Stimulated activated CD8-positive, alpha-beta memory T cell treated with anti-CD3 and anti-CD28 coated beads, Interleukin-2, amount 100 ng/mL, for 1 hour (primary cell): ENCODE results near the gene ARHGAP24.
"Not testable (repeated sequence)": the region's sequence is repeated elsewhere in the genome, so short reads cannot be mapped to it uniquely, and the experiment has no call there.

Experiments
- DNase-seq, 2 donors: peaks; one replicate each; pipeline ENCODE4 v3.0.0-alpha.2; 2020; ENCODE audit warnings: low read depth in 2 of 2

Gene ARHGAP24

DNA sequence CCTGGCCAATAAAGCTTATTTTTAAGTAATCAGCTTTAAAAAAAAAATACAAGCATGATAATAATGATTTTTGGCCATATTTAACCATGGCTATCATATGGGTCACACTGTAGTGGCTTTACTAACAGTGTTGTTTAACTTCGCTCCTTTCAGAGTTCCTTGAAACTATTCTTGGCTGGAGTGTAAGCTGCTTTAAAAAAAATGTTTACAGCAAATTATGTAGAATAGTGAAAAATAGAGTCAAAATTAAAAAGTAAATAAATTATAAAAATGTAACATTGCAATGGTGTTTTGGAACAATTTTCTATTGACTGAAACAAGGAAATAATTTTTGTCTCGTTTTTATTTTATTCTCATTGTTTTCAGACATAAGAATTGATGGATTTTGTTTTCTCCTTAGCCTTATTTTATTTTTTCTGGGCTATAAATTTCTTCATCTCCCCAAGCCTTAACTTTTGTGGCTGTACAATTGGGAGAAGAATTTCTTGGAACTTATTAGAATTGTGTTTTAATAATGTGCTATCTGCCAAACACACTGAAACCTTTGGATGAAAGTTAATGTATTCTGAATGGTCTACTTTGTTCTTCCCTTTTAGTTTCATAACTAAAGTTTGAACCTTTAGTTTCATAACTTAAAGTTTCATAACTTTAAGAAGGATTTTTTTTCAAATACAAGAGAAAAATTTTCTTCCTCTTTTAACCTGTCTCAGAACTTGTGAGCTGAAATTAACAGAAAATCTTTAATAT, 182.0 kb downstream of the ARHGAP24 start:
- no peak for DNase-seq

GRCh38 chr4:85658766-85659439, 184.0 kb downstream of the ARHGAP24 start:
- no peak for DNase-seq

DNA sequence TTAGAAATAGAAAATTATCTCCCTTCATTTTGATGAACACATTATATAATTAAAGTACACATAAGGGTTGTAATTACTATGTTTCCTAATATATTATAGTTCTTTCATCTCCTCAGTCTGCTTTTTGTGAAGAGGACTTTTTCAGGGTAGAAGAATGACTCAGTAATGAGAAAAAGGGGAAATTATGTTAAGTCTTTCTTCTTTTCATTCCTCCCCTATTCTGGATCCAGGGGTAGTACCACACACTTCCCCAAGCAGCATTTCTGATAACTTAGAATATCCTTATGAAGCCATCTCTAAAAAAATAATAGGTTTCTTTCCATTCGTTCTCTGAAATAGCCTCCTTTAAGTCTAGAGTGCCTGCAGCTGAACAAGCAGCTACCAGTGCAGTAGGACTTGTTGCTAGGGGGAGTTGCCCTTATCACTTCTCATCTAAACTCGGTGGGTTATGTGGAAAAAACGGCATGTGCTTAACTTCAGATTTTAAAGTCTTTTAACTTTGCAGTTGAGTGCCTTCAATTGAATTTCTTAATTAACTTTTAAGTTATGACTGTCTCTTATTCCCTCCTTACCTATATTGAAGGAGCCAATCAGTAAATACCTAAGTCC, 184.8 kb downstream of the ARHGAP24 start:
- DNase-seq, result no peak

DNA sequence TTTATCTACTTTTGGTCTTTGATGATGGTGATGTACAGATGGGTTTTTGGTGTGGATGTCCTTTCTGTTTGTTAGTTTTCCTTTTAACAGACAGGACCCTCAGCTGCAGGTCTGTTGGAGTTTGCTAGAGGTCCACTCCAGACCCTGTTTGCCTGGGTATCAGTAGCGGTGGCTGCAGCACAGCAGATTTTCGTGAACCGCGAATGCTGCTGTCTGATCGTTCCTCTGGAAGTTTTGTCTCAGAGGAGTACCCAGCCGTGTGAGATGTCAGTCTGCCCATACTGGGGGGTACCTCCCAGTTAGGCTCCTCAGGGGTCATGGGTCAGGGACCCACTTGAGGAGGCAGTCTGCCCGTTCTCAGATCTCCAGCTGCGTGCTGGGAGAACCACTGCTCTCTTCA, 191.7 kb downstream of the ARHGAP24 start:
- DNase-seq, result not testable (repeated sequence)

DNA sequence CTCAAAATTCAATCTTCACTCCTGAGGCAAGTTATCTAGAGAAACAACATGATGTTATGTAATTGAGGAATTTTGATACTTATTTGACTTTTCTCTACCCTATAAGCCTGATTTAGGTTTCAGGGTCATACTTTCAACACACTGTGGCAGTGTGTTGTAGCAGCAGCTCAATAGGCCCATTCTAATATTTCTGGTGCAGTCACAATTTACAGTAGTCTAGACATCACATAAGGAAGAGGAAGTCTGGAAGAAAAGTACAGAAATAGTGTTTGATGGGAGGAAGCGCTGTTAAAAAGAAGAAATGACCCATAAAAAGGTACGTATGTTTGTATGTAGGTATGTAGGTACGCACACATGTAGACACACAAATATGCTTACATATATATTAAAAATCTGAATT, 194.3 kb downstream of the ARHGAP24 start:
- DNase-seq, result no peak

GRCh38 chr4:85669992-85670548, 195.1 kb downstream of the ARHGAP24 start:
- DNase-seq, result no peak

DNA sequence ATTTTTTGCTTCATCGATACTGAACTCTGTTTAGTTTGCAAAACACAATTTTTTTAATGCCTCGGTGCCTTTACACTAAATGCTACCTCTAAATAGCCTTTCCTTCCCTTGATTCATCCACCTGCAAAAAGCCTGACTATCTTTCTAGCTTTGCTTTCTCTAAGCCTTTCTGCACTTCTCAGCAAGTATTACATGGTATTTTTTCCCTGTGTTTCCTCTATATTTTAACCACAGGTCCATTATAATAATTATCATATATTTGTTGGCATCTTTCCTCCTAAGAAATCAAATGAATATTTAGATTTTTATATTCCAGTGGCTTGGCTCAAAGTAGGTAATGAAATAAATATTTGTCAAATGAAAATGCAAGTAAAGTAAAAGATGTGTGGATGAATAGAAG, 196.2 kb downstream of the ARHGAP24 start:
- DNase-seq, result no peak

DNA sequence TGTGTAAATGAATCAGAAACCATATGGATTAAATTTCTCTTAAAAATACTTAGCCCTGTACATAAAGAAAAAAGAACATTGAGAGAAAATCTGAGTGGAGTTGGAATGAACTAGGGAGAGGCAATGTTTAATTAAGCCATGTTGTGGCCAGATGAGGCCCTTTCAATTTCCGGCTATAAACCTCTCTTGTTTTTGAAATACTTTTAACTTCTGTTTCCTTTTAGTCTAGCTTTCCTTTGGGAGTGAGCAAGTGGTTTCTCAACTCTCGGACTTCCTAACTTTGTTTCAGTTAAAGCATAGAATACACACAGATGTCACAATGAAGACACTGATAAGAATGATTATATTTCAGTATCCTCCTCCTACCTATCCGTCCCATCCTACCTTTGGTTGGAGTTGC, 197.2 kb downstream of the ARHGAP24 start:
- no peak for DNase-seq

- DNase-seq, result no peak
Measured at GRCh38 chr4:85672959-85673358, 198.0 kb downstream of the ARHGAP24 start.

GRCh38 chr4:85673540-85673939, 198.6 kb downstream of the ARHGAP24 start:
- DNase-seq, result no peak

DNA sequence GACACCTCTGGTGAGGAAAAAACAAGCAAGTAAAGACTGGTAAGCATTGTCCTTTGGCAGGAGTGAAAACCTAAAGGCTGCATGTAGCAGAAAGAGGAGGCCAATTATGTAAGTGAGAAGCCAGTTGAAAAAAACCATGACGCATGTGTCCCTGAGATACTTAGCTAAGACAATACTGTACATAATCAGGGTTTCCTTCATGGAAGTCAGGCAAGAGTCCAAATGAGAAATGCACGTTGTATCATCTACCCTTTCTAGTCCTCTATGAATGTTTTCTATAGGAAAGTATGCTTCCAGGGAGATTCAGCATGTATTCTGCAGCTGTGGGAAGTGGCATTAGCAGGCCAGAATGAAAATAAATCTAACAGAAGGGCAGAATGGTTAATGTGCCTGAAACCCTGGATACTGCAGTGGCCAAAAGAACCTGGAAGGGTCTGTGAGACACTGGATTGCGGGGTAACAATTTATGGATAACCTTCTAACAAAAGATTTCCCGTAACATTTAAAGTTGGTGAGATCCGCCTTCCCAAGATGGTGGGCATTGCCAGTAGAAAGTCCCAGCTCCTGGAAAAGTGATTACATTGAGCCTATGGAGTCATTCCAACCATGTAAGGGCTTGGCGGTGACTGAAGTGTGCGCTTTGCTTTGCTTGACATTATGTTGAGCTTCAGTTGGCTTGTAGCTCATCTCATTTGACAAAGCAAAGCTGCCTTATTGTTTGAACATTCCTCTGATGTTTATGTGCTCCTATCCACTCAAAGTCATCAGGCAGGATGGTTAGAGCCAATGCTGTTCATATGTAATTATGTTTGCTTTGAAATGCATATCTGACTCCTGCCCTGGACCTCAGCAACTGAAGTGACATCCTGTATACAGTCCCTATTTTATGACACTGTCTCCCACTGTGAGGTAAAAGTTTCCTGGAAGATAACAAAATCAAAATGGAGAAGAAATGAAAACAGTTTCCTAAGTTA, 200.4 kb downstream of the ARHGAP24 start:
- DNase-seq, result no peak

- no peak for DNase-seq
Measured at GRCh38 chr4:85676050-85676425, 201.1 kb downstream of the ARHGAP24 start.

DNA sequence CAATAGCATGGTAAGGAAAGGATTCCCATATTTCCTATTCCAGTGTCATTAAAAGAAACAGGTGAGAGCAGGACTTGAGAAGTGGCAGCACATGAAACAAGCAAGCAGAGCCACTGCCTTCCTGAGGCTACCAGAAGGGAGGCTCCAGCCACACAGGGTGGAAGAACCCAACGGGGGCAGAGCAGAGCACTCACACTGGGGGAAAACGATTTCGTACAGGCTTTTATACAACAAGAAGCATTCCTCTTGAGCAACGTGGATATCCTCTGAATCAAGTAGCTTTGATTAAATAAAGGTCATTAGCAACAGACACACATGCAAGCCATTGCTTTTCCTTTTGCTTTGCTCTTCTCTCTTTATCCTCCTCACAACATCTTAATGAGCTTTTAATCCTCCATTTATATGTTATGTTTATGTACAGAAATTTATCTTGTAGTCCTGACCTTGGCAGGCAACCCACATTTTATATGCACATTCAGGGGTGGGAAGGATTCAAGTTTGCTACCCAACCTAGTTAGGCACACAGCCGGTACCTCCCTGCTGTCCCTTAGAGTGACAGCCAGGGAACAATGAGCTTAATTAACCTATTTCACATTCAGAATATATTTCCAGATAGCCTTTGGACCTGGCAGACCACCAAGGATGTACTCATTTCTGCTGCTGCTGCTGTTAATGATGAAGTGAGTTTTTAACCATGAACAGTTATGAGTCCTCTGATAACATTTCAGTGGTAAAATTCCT, 202.1 kb downstream of the ARHGAP24 start:
- DNase-seq, result no peak

GRCh38 chr4:85681221-85681657, 206.3 kb downstream of the ARHGAP24 start:
- DNase-seq, result no peak

GRCh38 chr4:85681921-85682320, 207.0 kb downstream of the ARHGAP24 start:
- DNase-seq, result no peak

DNA sequence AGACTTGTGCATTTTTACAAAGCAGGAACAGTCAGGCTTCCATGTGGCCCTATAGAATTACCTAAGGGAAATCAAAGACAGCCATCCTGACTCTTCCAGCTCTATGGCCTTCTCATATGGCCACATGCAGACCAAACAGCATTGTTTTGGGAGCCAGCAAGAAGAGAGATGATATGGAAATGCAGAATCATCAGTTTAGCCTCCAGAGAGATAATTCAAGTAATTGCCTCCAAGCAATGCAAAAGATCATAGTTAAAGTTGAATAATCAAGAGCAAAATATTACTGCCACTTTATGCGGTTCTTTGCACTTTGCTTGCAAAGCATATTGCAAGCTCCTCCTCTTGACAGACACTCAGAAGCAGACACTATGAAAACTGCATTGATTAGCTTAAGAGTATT, 207.4 kb downstream of the ARHGAP24 start:
- no peak for DNase-seq

DNA sequence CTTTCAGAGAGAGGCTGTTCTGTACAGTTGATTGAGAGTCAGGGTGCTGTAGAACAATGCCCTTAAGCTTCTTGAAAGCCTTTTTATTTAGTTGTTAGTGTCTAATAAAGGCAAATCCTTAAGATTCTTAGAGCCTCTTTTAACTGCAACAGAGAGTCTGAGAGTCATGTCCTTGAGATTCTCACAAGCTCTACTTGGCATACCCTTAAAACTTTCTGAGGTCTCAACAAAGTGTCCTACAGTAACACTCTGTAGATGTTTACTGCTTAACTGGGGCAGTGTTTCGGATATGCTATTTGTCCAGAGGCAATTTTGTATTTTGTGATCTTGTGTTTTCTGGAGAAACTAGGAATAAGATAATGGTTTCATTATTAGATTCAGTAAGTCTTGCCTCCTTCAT, 209.7 kb downstream of the ARHGAP24 start:
- DNase-seq, result no peak

DNA sequence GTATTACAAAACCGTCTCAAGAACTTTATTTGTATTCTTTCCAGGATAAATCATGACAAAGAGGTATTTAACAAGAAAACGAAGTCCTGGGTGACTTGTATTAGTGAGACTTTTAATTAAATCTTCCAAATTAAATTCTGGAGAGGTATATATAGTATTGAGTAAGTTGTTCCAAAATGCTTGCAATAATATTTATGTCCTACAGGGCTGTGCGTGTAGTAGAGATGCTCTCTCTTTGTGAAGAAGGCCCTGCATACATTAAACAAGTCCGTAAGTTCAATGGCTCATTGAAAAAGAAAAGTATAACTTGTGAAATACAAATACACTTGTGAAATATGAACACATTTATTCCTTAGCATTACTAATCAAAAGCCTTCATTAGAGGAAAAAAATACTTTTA, 211.4 kb downstream of the ARHGAP24 start:
- no peak for DNase-seq

GRCh38 chr4:85688055-85688740, 213.2 kb downstream of the ARHGAP24 start:
- no peak for DNase-seq

DNA sequence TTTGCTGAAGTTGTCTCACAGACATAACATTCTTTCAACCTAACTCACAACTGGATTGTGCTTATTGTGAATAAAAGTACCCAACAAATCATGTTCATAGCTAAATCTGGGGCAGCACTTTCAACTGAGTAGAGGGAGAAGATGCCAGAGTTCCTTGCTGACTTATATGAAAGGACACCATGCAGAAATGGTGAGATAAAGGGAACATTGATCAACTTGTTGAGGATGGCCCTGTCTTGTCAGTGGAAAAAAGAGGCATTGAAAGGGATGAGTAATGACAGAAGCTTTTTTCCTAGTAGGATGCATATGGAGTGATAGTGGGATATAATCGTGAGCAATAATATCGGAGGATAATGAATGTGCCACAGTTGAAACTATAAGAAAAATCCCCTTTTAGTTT, 221.7 kb downstream of the ARHGAP24 start:
- DNase-seq, result no peak
